HepG2 (cell line): ENCODE results near the gene CES2. TPM values are rescaled to one million over a fixed set of nuclear protein-coding genes. Genes with fewer than 3 reads are reported as not detected.

ENCODE experiments used
- EHMT2 ChIP-seq: fragments of 200-600 bp; sonication (generic); IDR thresholded peaks from 2 replicates; pipeline ENCODE4 v1.7.0; 2017; ENCODE audit warnings: antibody characterized with exemption, low read depth, low read length, borderline replicate concordance
- GMEB2 ChIP-seq: IDR thresholded peaks from 2 replicates; pipeline ENCODE4 v1.6.1; 2016; ENCODE audit warnings: missing biosample characterization, missing genetic modification reagents, low read depth
- GTF2F1 ChIP-seq: fragments of 150-350 bp; IDR thresholded peaks from 2 replicates; pipeline ENCODE4 v1.6.1; 2014; ENCODE audit warnings: low read length
- HNF1B ChIP-seq: sonication (generic); formaldehyde crosslinking; IDR thresholded peaks from 2 replicates; pipeline ENCODE4 v1.5.1; 2020; ENCODE audit warnings: mild to moderate bottlenecking, moderate library complexity, missing genetic modification reagents
- KAT7 ChIP-seq: IDR thresholded peaks from 2 replicates; pipeline ENCODE4 v1.6.1; 2018; ENCODE audit warnings: borderline replicate concordance, missing compliant biosample characterization
- NFAT5 ChIP-seq: sonication (generic); formaldehyde crosslinking; IDR thresholded peaks from 2 replicates; pipeline ENCODE4 v1.4.0; 2020; ENCODE audit warnings: missing genetic modification reagents
- SETDB1 ChIP-seq: sonication (generic); formaldehyde crosslinking; IDR thresholded peaks from 2 replicates; pipeline ENCODE4 v1.5.1; 2020; ENCODE audit warnings: missing genetic modification reagents, mild to moderate bottlenecking, borderline replicate concordance
- SIN3B ChIP-seq: fragments of 150-350 bp; IDR thresholded peaks from 2 replicates; pipeline ENCODE4 v1.6.1; 2014; ENCODE audit warnings: low read length
- SKIL ChIP-seq: sonication (generic); formaldehyde crosslinking; IDR thresholded peaks from 2 replicates; pipeline ENCODE4 v1.8.0; 2022; ENCODE audit warnings: missing genetic modification reagents, mild to moderate bottlenecking, moderate library complexity, borderline replicate concordance
- SOX5 ChIP-seq: IDR thresholded peaks from 2 replicates; pipeline ENCODE4 v1.6.1; 2016; ENCODE audit warnings: borderline replicate concordance
- SP140L ChIP-seq: sonication (generic); formaldehyde crosslinking; IDR thresholded peaks from 2 replicates; pipeline ENCODE4 v1.4.0; 2020; ENCODE audit warnings: missing genetic modification reagents, borderline replicate concordance
- SP4 ChIP-seq: sonication (generic); formaldehyde crosslinking; IDR thresholded peaks from 2 replicates; pipeline ENCODE4 v1.8.1; 2023; ENCODE audit warnings: mild to moderate bottlenecking, missing genetic modification reagents
- TOE1 ChIP-seq: sonication (generic); formaldehyde crosslinking; IDR thresholded peaks from 2 replicates; pipeline ENCODE4 v1.4.0; 2020; ENCODE audit warnings: mild to moderate bottlenecking, missing genetic modification reagents
- ZFP1 ChIP-seq: IDR thresholded peaks from 2 replicates; pipeline ENCODE4 v1.6.1; 2016
- ZKSCAN1 ChIP-seq: fragments of 150-350 bp; IDR thresholded peaks from 2 replicates; pipeline ENCODE4 v1.6.1; 2014; ENCODE audit warnings: low read length
- ZNF367 ChIP-seq: sonication (generic); formaldehyde crosslinking; IDR thresholded peaks from 2 replicates; pipeline ENCODE4 v1.4.0; 2020; ENCODE audit warnings: missing genetic modification reagents, borderline replicate concordance
- ZNF547 ChIP-seq: sonication (generic); formaldehyde crosslinking; IDR thresholded peaks from 2 replicates; pipeline ENCODE4 v1.5.1; 2020; ENCODE audit warnings: mild to moderate bottlenecking, missing genetic modification reagents
- ZNF672 ChIP-seq: sonication (generic); formaldehyde crosslinking; IDR thresholded peaks from 2 replicates; pipeline ENCODE4 v1.8.1; 2022; ENCODE audit warnings: missing genetic modification reagents
- polyA plus RNA-seq, 8 experiments: library from polyadenylated mRNA; depleted of rRNA in 3 of 8; stranded (reverse) in 7 of 8; unstranded in 1 of 8; fragments of >200 nt; fragmentation: Illumina TruSeq in 4 of 8; extraction: Trizol in 4 of 8; gene quantifications; 2 replicates each; pipeline versions ENCODE4 v1.2.1 to v1.2.3, GENCODE V29; 2011 to 2016; ENCODE audit warnings: low read depth in 4 of 8, missing spikeins in 1 of 8, mixed read lengths in 1 of 8; ENCODE audit not compliant: insufficient read depth in 1 of 8
- total RNA-seq, 5 experiments: library from RNA; depleted of rRNA; stranded (reverse); fragments of >200 nt; fragmentation: Illumina TruSeq; extraction: Trizol; gene quantifications; 2 replicates each; pipeline ENCODE4 v1.2.3, GENCODE V29; 2016; ENCODE audit warnings: low read depth in 1 of 5

Gene CES2
- total and polyA plus RNA-seq, 2 of the 13 experiments (the other 11 are each of a cell fraction or from before 2014, with no cell fraction given) = 50.6 to 63.8 TPM

- TF ChIP-seq HNF1B (peak; percentile 88), SOX5 (CRISPR knock-in tag) (peak; percentile 39; the same call in 1 of the 2 replicates), SP140L (no peak), ZNF547 (peak; percentile 92; the same call in 1 of the 2 replicates), SKIL (CRISPR knock-in tag) (no peak), KAT7 (CRISPR knock-in tag) (peak; percentile 92), NFAT5 (CRISPR knock-in tag) (peak; percentile 78), ZFP1 (CRISPR knock-in tag) (peak; percentile 84), ZNF367 (CRISPR knock-in tag) (no peak), ZKSCAN1 (no peak), GMEB2 (CRISPR knock-in tag) (no peak), GTF2F1 (no peak), SP4 (CRISPR knock-in tag) (peak; percentile 92; the same call in 1 of the 2 replicates), TOE1 (CRISPR knock-in tag) (0 out of 2 replicates have a peak, but pooled peaks have one; percentile 33), EHMT2 (no peak), SETDB1 (CRISPR knock-in tag) (no peak), ZNF672 (CRISPR knock-in tag) (0 out of 2 replicates have a peak, but pooled peaks have one; percentile 76), SIN3B (peak; percentile 78; the same call in 1 of the 2 replicates)
Observed at GRCh38 chr16:66934138-66934838, 1.0 kb upstream of the CES2 start, which contains the start of gene CIAO2B (continued).
